Measurements from ENCODE around the gene METAP1D. TPM values are rescaled to one million over a fixed set of nuclear protein-coding genes. Genes with fewer than 3 reads are reported as not detected.

METAP1D gene
- total RNA-seq, 6 donors from 2014 or later = 0.11 to 6.3 (median 2.9) TPM

GRCh38 chr2:172116107-172116506, 116.4 kb downstream of the METAP1D start:
- WGBS, 2 donors = 73 to 74% methylated on average over 5 of the region's 5 CpGs
- TF ChIP-seq POLR2AphosphoS5 (IDR thresholded peaks at IDR 0.05) = no peak
- TF ChIP-seq, protein P1, sequence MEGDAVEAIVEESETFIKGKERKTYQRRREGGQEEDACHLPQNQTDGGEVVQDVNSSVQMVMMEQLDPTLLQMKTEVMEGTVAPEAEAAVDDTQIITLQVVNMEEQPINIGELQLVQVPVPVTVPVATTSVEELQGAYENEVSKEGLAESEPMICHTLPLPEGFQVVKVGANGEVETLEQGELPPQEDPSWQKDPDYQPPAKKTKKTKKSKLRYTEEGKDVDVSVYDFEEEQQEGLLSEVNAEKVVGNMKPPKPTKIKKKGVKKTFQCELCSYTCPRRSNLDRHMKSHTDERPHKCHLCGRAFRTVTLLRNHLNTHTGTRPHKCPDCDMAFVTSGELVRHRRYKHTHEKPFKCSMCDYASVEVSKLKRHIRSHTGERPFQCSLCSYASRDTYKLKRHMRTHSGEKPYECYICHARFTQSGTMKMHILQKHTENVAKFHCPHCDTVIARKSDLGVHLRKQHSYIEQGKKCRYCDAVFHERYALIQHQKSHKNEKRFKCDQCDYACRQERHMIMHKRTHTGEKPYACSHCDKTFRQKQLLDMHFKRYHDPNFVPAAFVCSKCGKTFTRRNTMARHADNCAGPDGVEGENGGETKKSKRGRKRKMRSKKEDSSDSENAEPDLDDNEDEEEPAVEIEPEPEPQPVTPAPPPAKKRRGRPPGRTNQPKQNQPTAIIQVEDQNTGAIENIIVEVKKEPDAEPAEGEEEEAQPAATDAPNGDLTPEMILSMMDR (IDR thresholded peaks at IDR 0.05) = no peak
- TF ChIP-seq POLR2A (IDR thresholded peaks at IDR 0.05) = no peak
- TF ChIP-seq EP300 (IDR thresholded peaks at IDR 0.05) = no peak
- no peaks in the 10 kb centered on the region for H3K9me3 ChIP-seq
- no peak overlapping the region for H3K27ac ChIP-seq
- no peak for DNase-seq
- no peaks in the 10 kb centered on the region for H3K36me3 ChIP-seq
- H3K4me1 ChIP-seq = peaks cover 0 to 3% (median 0%) of the 10 kb centered on the region in 4 donors
- H3K4me3 ChIP-seq = no peak overlapping the region
- peaks cover 0 to 5% (median 0%) of the 10 kb centered on the region in 4 donors for H3K27me3 ChIP-seq
- ATAC-seq (ENCODE audit: low FRiP score in 2 of 2) = no peak

DNA sequence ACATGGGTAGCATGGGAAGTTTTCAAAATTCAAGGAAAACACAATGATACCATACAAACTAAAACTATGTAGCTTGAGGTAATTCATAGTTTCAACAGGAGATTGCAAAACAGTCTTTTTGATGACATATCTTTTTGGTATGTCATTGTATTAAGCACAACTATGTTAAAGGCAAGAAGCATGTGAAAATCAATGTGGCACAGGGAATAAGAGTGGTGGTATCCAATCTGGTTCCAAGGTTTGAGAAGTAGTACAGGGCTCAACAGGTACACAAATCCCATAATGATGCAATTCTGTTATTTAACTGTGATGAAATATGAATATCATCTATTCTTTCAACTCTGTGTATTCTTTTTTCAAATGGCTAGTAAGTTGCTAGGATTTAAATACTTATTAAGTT, 119.3 kb downstream of the METAP1D start:
- Histone ChIP-seq H3K27me3 (peaks cover 0 to 5% (median 0%) of the 10 kb centered on the region in 4 donors), H3K4me1 (peaks cover 0 to 3% (median 0%) of the 10 kb centered on the region in 4 donors), H3K27ac (no peak overlapping the region), H3K4me3 (no peak overlapping the region), H3K36me3 (no peaks in the 10 kb centered on the region), H3K9me3 (no peaks in the 10 kb centered on the region)
- TF ChIP-seq, protein P1 (IDR thresholded peaks at IDR 0.05) = no peak
- TF ChIP-seq POLR2A (IDR thresholded peaks at IDR 0.05) (no peak), EP300 (IDR thresholded peaks at IDR 0.05) (no peak), POLR2AphosphoS5 (IDR thresholded peaks at IDR 0.05) (no peak)
- no peak for DNase-seq
- no peak for ATAC-seq (ENCODE audit: low FRiP score in 2 of 2)

DNA sequence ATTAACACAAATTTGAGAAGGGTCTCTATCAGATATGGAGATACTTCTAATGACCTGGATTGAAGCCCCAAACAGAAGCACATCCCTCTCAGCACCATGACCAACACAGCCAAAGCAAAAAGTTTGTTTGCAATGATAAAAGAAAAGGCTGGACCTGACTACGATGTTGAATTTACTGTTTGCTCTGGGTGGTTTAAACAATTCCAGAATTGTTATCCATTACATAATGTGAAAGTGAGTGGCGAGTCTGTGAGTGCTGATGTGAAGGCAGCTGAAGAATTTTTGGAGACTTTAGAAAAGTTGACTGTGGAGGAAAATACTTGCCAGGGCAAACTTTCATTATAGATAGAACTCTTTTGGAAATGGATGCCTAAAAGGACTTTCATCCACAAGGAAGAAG, 120.4 kb downstream of the METAP1D start:
- Histone ChIP-seq H3K27me3 (peaks cover 0 to 5% (median 0%) of the 10 kb centered on the region in 4 donors), H3K27ac (no peak overlapping the region), H3K4me3 (no peak overlapping the region), H3K36me3 (no peaks in the 10 kb centered on the region), H3K9me3 (no peaks in the 10 kb centered on the region), H3K4me1 (peaks cover 0 to 3% (median 0%) of the 10 kb centered on the region in 4 donors)
- TF ChIP-seq, protein P1 (IDR thresholded peaks at IDR 0.05) = no peak
- TF ChIP-seq EP300 (IDR thresholded peaks at IDR 0.05) (no peak), POLR2A (IDR thresholded peaks at IDR 0.05) (no peak), POLR2AphosphoS5 (IDR thresholded peaks at IDR 0.05) (no peak)
- DNase-seq (no peak), ATAC-seq (ENCODE audit: low FRiP score in 2 of 2) (no peak)
- 52 to 64% methylated on average over 2 of the region's 2 CpGs for WGBS, 2 donors

- ATAC-seq (ENCODE audit: low FRiP score in 2 of 2) (no peak), DNase-seq (no peak)
- Histone ChIP-seq H3K27ac (no peak overlapping the region), H3K9me3 (no peaks in the 10 kb centered on the region), H3K4me3 (no peak overlapping the region), H3K4me1 (no peaks in the 10 kb centered on the region), H3K36me3 (no peaks in the 10 kb centered on the region), H3K27me3 (no peaks in the 10 kb centered on the region)
- TF ChIP-seq POLR2A (IDR thresholded peaks at IDR 0.05) (no peak), EP300 (IDR thresholded peaks at IDR 0.05) (no peak)
These were observed 128.7 kb downstream of the METAP1D start for GRCh38 chr2:172128484-172128883.

DNA sequence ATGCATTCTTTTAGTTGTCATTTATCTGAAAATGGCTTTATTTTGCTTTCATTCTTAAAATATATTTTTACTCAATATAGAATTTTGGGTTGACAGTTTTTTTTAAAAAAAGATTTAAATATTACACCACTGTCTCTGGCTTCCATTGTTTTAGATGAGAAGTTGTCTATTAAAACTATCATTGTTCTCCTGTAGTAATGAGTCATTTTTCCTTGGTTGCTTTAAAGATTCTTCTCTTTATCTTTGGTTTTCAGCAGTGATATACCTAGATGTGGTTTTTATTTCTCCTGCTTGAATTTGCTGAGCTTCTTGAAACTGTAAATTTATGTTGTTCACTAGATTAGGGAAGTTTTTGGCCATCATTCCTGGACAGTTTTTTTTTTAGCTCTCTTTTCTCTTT, 129.7 kb downstream of the METAP1D start:
- Histone ChIP-seq H3K27ac (no peak overlapping the region), H3K36me3 (no peaks in the 10 kb centered on the region), H3K9me3 (no peaks in the 10 kb centered on the region), H3K4me3 (no peak overlapping the region), H3K4me1 (no peaks in the 10 kb centered on the region), H3K27me3 (no peaks in the 10 kb centered on the region)
- no peak for TF ChIP-seq EP300 (IDR thresholded peaks at IDR 0.05)
- TF ChIP-seq, protein P1 (IDR thresholded peaks at IDR 0.05) = no peak
- TF ChIP-seq POLR2A (IDR thresholded peaks at IDR 0.05) = no peak
- TF ChIP-seq POLR2AphosphoS5 (IDR thresholded peaks at IDR 0.05) = no peak
- no peak for DNase-seq
- ATAC-seq (ENCODE audit: low FRiP score in 2 of 2) = no peak

Other genes starting within 250 kb of the METAP1D start
- gene SLC25A12, start 105.7 kb upstream of the METAP1D start, total RNA-seq = 10 to 100 TPM in 3 of 6 donors, 1 to 10 TPM in 3; 6.2 to 27.2 (median 11.3) TPM
- 10 to 100 TPM; 10.3 to 42.6 (median 25.7) TPM for gene HAT1, start 77.5 kb upstream of the METAP1D start, total RNA-seq
- gene DLX1, start 85.6 kb downstream of the METAP1D start, total RNA-seq = not detected
- not detected for gene DLX2, start 102.9 kb downstream of the METAP1D start, total RNA-seq